B cell (primary cell): ENCODE results near the gene DDX17. TPM values are rescaled to one million over a fixed set of nuclear protein-coding genes. Genes with fewer than 3 reads are reported as not detected.

Experiments used
- ATAC-seq: fragments of 200-7000 bp; cut with Tn5 transposase; one replicate; pipeline ENCODE4 v1.10.0; 2021; ENCODE audit warnings: low read depth, mild to moderate bottlenecking, moderate number of reproducible peaks, moderate library complexity
- CTCF ChIA-PET: fragments of 350-600 bp; sonication (Branson Sonifier 250); formaldehyde crosslinking; loops from one replicate; lab custom pipeline; 2021; ENCODE audit warnings: antibody characterized with exemption, inconsistent platforms; lab: Charles Lee
- POLR2A ChIA-PET: fragments of 350-600 bp; sonication (Branson Sonifier 250); formaldehyde crosslinking; loops from one replicate; lab custom pipeline; 2021; ENCODE audit warnings: antibody characterized with exemption; lab: Charles Lee
- DNase-seq: peaks from one replicate; pipeline ENCODE4 v3.0.0; 2013
- H2AFZ ChIP-seq: 2 replicates; pipeline ENCODE4 v1.6.1; 2012; ENCODE audit warnings: mild to moderate bottlenecking, low read depth, low read length; ENCODE audit not compliant: insufficient read depth, poor library complexity, severe bottlenecking
- H3K27ac ChIP-seq, 2 donors: 1 replicate in 1 of 2; 2 replicates in 1 of 2; pipeline ENCODE4 v1.5.1; 2012 to 2013; ENCODE audit warnings: low read length in 2 of 2, mild to moderate bottlenecking in 2 of 2, moderate library complexity in 1 of 2
- H3K27me3 ChIP-seq, 4 experiments: fragments of 200-600 bp in 1 of 4; sonication (generic) in 1 of 4; replicated peaks in 1 of 4; 1 replicate in 2 of 4; 2 replicates in 2 of 4; pipeline versions ENCODE4 v1.6.1 to v1.7.0; 2013 to 2016; ENCODE audit warnings: low read length in 3 of 4, mild to moderate bottlenecking in 2 of 4, mixed read lengths in 1 of 4, moderate library complexity in 1 of 4; ENCODE audit not compliant: insufficient read depth in 4 of 4, control insufficient read depth in 3 of 4; ENCODE audit errors: control extremely low read depth in 1 of 4
- H3K36me3 ChIP-seq, 2 experiments: replicated peaks in 1 of 2; 1 replicate in 1 of 2; 2 replicates in 1 of 2; pipeline versions ENCODE4 v1.6.1 to v1.7.1; 2013; ENCODE audit warnings: low read length in 1 of 2; ENCODE audit not compliant: insufficient read depth in 2 of 2, control insufficient read depth in 1 of 2; ENCODE audit errors: control extremely low read depth in 1 of 2, extremely low read depth in 1 of 2
- H3K4me1 ChIP-seq, 2 donors: fragments of 200-600 bp in 1 of 2; sonication (generic) in 1 of 2; 1 replicate in 1 of 2; 2 replicates in 1 of 2; pipeline versions ENCODE4 v1.5.1 to v1.6.1; 2013 to 2017; ENCODE audit warnings: low read length in 2 of 2; ENCODE audit not compliant: control insufficient read depth in 2 of 2, insufficient read depth in 2 of 2
- H3K4me2 ChIP-seq: replicated peaks from 2 replicates; pipeline ENCODE3; 2012; ENCODE audit warnings: mild to moderate bottlenecking, low read depth, low read length; ENCODE audit not compliant: poor library complexity, severe bottlenecking
- H3K4me3 ChIP-seq, 5 experiments: fragments of 200-600 bp in 1 of 5; sonication (generic) in 1 of 5; 1 replicate in 3 of 5; 2 replicates in 2 of 5; pipeline versions ENCODE4 v1.5.1 to v1.7.0; 2011 to 2016; ENCODE audit warnings: low read length in 4 of 5, mild to moderate bottlenecking in 4 of 5, low read depth in 2 of 5, control low read depth in 1 of 5, moderate library complexity in 1 of 5; ENCODE audit not compliant: insufficient read depth in 1 of 5; ENCODE audit errors: control extremely low read depth in 1 of 5, extremely low read depth in 1 of 5
- H3K79me2 ChIP-seq: fragments of 200-600 bp; sonication (generic); one replicate; pipeline ENCODE4 v1.6.0; 2016; ENCODE audit warnings: low read length; ENCODE audit not compliant: control insufficient read depth, insufficient read depth
- H3K9ac ChIP-seq: fragments of 200-600 bp; sonication (generic); 2 replicates; pipeline ENCODE4 v1.6.1; 2017; ENCODE audit warnings: mild to moderate bottlenecking, low read length, moderate library complexity
- H3K9me3 ChIP-seq, 3 donors: one replicate each; pipeline versions ENCODE4 v1.6.1 to v1.7.1; 2013; ENCODE audit warnings: low read length in 2 of 3; ENCODE audit not compliant: control insufficient read depth in 2 of 3, insufficient read depth in 1 of 3; ENCODE audit errors: control extremely low read depth in 1 of 3
- H4K20me1 ChIP-seq: 2 replicates; pipeline ENCODE4 v1.6.0; 2012; ENCODE audit warnings: mild to moderate bottlenecking, low read length; ENCODE audit not compliant: insufficient read depth, control insufficient read depth, poor library complexity, severe bottlenecking
- H3K27ac Mint-ChIP-seq: one replicate; pipeline ENCODE4 v1.8.0; 2021; ENCODE audit warnings: mixed read lengths
- H3K27me3 Mint-ChIP-seq: one replicate; pipeline ENCODE4 v1.8.0; 2021; ENCODE audit warnings: mixed read lengths
- H3K4me1 Mint-ChIP-seq: one replicate; pipeline ENCODE4 v1.8.0; 2021; ENCODE audit warnings: mixed read lengths
- H3K4me3 Mint-ChIP-seq: one replicate; pipeline ENCODE4 v1.8.0; 2021; ENCODE audit warnings: mixed read lengths
- H3K9me3 Mint-ChIP-seq: one replicate; pipeline ENCODE4 v1.8.0; 2022; ENCODE audit warnings: mixed read lengths; ENCODE audit not compliant: insufficient read depth
- EZH2 ChIP-seq: IDR thresholded peaks from 2 replicates; pipeline ENCODE4 v1.6.1; 2012; ENCODE audit warnings: borderline replicate concordance, low read depth, mild to moderate bottlenecking, moderate library complexity, low read length; ENCODE audit not compliant: insufficient read depth, poor library complexity, severe bottlenecking
- WGBS: methylation state at CpG from one replicate; pipeline ENCODE4 v1.1.5; 2013; ENCODE audit warnings: missing lambda C conversion rate; ENCODE audit not compliant: insufficient coverage; 5-methylcytosine and 5-hydroxymethylcytosine counted together
- intact Hi-C: fragments of 100-400 bp; cut with micrococcal nuclease; formaldehyde crosslinking; loops from one replicate; pipeline ENCODE4 v1.10.0; 2022
- polyA plus RNA-seq: library from polyadenylated mRNA; depleted of rRNA; stranded (reverse); fragments of >200 nt; gene quantifications from 2 replicates; pipeline ENCODE4 v1.2.3, GENCODE V29; 2012
- total RNA-seq, 2 donors: library from RNA; stranded (reverse); fragments of 120-200 nt in 1 of 2; gene quantifications; 1 replicate in 1 of 2; 2 replicates in 1 of 2; pipeline versions ENCODE4 v1.2.3 to v1.2.4, GENCODE V29; 2013 to 2022
- TF ChIP-seq, protein P1 (sequence below): fragments of 200-600 bp; IDR thresholded peaks from one replicate; pipeline ENCODE4 v1.8.0; 2022; ENCODE audit warnings: antibody characterized with exemption, mild to moderate bottlenecking

The DDX17 gene
- total and polyA plus RNA-seq, 2 donors (not counting 1 experiment from before 2014, with no cell fraction given), result 754 to 936 TPM

GRCh38 chr22:38484244-38484643, 21.9 kb downstream of the DDX17 start:
- peaks cover 22% of the 10 kb centered on the region for H4K20me1 ChIP-seq

GRCh38 chr22:38482662-38483308, 23.3 kb downstream of the DDX17 start:
- Mint-ChIP-seq H3K9me3 (no peaks in the 10 kb centered on the region), H3K4me1 (peaks cover 2% of the 10 kb centered on the region), H3K4me3 (no peak overlapping the region), H3K27me3 (no peaks in the 10 kb centered on the region), H3K27ac (no peak overlapping the region)
- CTCF ChIA-PET, result no interaction called here
- H2AFZ ChIP-seq, result no peak overlapping the region
- no peak overlapping the region for H3K4me2 ChIP-seq
- H3K79me2 ChIP-seq, result peaks cover 9% of the 10 kb centered on the region
- no peaks in the 10 kb centered on the region for H3K4me1 ChIP-seq
- DNase-seq, result no peak
- no peak overlapping the region for H3K9ac ChIP-seq
- H3K27me3 ChIP-seq, result no peaks in the 10 kb centered on the region
- H3K4me3 ChIP-seq, result no peak overlapping the region
- H3K9me3 ChIP-seq, result no peaks in the 10 kb centered on the region
- 91% methylated on average over 4 of the region's 6 CpGs for WGBS
- ATAC-seq, result no peak
- intact Hi-C loops, result no loop called here
- H3K36me3 ChIP-seq, result peaks cover 6 to 73% of the 10 kb centered on the region in 2 experiments
- no peak for TF ChIP-seq EZH2
- TF ChIP-seq, protein P1, sequence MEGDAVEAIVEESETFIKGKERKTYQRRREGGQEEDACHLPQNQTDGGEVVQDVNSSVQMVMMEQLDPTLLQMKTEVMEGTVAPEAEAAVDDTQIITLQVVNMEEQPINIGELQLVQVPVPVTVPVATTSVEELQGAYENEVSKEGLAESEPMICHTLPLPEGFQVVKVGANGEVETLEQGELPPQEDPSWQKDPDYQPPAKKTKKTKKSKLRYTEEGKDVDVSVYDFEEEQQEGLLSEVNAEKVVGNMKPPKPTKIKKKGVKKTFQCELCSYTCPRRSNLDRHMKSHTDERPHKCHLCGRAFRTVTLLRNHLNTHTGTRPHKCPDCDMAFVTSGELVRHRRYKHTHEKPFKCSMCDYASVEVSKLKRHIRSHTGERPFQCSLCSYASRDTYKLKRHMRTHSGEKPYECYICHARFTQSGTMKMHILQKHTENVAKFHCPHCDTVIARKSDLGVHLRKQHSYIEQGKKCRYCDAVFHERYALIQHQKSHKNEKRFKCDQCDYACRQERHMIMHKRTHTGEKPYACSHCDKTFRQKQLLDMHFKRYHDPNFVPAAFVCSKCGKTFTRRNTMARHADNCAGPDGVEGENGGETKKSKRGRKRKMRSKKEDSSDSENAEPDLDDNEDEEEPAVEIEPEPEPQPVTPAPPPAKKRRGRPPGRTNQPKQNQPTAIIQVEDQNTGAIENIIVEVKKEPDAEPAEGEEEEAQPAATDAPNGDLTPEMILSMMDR, result no peak
- POLR2A ChIA-PET, result no interaction called here
- H4K20me1 ChIP-seq, result peaks cover 19% of the 10 kb centered on the region
- no peak overlapping the region for H3K27ac ChIP-seq

More at GRCh38 chr22:38484244-38484643, 21.9 kb downstream of the DDX17 start:
- ChIA-PET CTCF (no interaction called here), POLR2A (no interaction called here)
- Histone ChIP-seq H3K9me3 (no peaks in the 10 kb centered on the region), H3K4me1 (no peaks in the 10 kb centered on the region), H3K36me3 (peaks cover 6 to 85% of the 10 kb centered on the region in 2 experiments), H3K27me3 (no peaks in the 10 kb centered on the region), H3K4me3 (no peak overlapping the region), H3K27ac (no peak overlapping the region), H3K79me2 (peaks cover 9% of the 10 kb centered on the region), H2AFZ (no peak overlapping the region), H3K9ac (no peak overlapping the region), H3K4me2 (no peak overlapping the region)
- no peak overlapping the region for H3K4me3 Mint-ChIP-seq
- H3K4me1 Mint-ChIP-seq, result peaks cover 2% of the 10 kb centered on the region
- H3K9me3 Mint-ChIP-seq, result no peaks in the 10 kb centered on the region
- TF ChIP-seq EZH2, result no peak
- TF ChIP-seq, protein P1, result no peak
- DNase-seq, result no peak
- WGBS, result 80% methylated on average over 1 of the region's 1 CpG
- ATAC-seq, result no peak
- no peaks in the 10 kb centered on the region for H3K27me3 Mint-ChIP-seq
- no peak overlapping the region for H3K27ac Mint-ChIP-seq
- intact Hi-C loops, result no loop called here
